ENCODE results near the gene RRAGC.

RRAGC gene

DNA sequence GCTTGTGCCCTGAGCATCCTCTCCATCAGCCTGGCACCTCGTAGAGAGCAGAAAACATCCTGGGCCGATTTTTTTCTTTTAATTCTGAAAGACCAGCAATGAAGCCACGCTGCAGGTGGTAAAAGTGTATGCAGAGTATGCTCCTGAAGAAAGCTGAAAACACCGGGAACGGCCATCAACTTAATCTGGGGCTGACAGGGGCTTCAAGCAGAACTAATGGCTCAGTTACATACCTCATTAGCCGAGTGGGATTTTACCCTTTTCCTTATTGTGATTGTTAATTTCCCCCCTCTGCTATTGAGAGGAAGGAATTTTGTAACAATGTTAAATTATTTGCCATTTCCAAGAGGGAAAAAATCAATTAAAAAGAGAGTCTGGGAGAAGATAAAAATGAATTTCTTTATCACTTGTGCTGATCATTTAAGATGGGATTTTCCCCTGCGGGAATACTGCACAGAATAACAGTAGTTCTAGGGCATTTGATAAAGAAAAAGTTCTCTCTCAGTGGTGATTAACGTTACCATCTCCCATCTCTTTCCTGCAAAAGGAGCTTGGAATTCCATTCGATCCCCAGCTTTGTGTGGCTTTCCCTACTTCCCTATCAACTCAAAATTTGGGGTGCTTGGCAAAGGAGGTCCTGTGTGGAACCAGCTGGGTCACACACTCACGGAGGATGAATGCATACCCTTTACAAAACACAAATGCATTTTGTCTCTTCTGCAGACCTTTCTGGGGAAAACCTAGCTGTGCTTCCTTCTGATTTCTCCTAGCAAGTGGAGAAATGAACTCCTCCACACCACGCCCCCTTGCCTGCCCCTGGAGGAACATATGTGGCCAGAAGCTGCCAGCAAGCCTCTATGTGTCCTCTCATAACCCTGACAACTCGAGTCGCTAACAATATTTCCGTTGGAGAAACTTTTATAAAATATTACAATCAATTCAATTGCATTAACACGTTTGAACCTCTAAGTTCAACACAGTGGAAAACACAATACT lies 70.9 kb downstream of the RRAGC start:
- H3K9me3 Mint-ChIP-seq = peaks cover 8% of the 10 kb centered on the region
- H3K4me1 Mint-ChIP-seq = no peaks in the 10 kb centered on the region
- H3K27me3 Mint-ChIP-seq = peaks cover 84% of the 10 kb centered on the region
- H3K27ac Mint-ChIP-seq = no peak overlapping the region
- no peak overlapping the region for H3K4me3 Mint-ChIP-seq
- ATAC-seq = no peak
- no peaks in the 10 kb centered on the region for H3K36me3 Mint-ChIP-seq

Data from stimulated activated memory B cell treated with anti-CD40 and anti-IgM and Interleukin-4, amounts not matched to agents 10 μg/mL and 1 μg/mL and 100 μg/mL, for 72 hours (primary cell).